Kidney tubule cell (primary cell): ENCODE data around the gene ACOX1.

Source experiments
- DNase-seq: peaks from one replicate; pipeline ENCODE4 v3.0.0-alpha.2; 2018; ENCODE audit warnings: low spot score

Gene ACOX1

DNA sequence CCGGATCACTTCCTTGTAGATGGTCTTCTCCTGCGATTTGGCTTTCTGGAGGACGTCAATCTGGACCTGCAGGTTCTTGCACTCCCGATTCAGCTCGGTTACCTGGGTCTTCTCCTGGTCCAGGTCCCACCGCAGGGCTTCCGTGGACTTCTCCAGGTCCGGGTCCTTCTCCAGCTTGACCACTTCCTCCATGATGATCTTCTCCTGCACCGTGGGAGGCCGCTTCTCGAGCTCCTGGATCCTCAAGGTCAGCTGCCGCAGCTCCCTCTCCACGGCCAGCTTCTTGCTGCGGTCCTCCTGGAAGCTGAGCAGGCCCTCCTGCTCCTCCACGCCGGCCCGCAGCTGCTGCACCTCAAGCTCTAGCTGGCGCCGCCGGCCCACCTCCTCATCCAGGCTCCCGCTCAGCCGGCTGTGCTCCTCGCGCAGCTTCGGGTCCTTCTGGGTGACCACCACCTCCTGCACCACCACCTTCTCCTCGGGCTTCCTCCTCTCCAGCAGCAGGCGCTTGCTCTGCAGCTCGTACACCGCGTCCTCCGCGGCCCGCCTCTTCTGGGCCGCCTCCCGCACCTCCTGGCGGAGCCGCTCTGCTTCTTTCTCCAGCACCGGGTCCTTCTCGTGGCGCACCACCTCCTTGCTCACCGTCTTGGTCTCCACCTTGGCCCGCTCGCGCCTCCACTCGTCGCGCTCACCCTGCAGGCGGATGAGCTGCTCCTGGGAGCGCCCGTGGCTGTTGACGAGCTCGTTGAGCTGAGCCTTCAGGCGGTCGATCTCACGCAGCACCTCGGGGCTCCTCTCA lies 29.9 kb upstream of the ACOX1 start:
- DNase-seq, result no peak

DNA sequence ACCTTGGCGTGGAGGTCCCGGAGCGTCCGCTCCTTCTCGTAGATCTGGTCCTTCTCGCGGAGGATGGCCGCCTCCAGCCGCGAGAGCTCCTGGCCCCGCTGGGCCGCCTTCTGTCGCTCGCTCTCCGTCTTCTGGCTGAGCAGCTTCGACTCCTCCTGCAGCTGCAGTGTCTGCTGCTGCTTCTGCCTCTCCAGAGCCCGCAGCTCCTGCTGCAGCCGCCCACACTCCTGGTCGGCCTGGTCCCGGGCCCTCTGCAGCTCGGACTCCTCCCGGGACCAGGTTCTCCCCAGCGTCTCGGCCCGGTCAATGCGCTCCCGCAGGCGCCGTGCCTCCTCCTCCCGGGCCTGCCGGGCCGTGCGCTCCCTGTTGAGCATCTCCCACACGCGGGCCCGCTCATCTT lies 29.2 kb upstream of the ACOX1 start:
- no peak for DNase-seq

DNA sequence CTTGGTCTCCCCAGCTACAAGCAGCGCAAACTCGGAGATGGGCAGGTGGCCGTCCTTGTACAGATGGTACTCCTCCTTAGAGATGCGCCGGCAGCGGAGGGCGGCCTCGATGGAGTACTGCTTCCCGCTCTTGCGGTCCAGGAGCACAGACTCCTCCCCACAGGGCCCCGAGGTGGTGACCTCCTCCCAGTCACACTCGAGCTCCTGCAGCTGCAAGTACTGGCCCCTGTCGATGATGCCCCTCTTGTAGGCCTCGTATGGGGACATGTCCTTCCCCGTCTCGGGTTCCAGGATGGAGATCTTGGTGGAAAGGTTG lies 28.8 kb upstream of the ACOX1 start:
- DNase-seq, result no peak

DNA sequence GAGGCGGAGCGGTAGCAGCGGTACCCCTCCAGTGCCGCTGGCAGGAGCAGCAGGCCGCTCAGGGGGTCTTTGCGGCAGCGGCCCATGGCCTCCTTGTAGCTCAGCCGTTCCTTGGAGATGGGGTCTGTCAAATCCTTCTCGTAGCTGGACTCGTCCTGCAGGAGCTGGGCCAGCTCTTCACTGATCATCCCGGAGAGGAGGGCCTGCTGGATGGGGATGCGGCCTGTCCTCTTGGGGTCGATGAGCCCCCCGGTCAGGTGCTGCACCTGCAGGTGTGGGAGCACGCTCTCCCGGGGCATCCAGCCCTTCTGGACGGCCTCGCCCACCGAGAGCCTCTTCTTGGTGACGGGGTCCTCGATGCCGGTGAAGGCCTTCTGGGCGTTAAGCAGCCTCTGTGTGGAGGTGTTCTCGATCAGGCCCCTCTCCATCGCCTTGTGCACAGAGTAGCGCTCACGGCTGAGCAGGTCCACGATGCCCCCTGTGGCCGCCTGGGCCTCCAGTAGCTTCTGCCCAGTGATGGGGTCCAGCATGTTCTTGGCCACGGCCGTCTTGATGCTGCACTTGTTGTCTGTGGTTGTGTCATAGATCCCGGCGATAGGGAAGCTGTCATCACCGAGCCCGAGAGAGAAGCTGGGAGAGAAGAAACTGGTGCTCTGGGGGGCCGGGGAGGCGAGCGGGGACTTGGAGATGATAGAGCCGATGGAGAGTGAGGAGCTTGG lies 28.3 kb upstream of the ACOX1 start:
- no peak for DNase-seq

DNA sequence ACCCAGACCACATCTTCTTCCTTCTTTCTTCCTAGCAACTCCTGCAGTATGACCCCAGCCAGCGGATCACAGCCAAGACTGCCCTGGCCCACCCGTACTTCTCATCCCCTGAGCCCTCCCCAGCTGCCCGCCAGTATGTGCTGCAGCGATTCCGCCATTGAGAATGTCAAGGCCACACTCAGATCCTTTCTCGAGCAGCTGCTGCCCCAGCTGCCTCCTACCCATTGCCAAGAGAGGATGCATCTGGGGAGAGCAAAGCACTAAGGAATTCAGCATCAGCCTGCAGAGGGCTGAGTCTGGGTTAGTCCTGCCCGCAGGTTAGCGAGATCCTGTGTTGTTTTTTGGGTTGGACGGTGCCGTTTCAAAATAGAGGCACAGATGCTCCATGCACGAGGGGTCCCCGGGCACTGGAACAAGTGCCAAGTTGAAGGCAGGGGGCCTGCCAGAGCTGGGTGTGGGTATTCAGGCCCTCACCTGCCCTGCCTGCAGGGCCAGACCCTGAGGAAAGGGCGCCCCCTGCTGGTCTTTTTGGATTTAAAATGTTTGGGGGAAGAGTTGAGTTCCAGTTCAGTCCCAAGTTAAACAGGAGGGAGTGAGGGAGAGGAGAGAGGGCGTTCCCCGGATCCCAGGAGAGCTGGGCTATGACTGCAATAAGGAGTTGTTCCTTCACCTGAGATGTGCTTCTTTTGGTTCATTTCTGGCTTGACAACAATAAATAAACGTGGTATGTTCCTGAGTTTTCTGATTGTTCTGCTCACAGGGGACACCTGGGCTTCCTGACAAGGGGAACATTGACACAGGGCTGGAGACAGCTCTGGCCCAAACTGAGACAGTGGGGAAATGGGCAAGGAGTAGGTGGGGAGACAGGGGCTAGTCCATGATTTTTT lies 26.5 kb upstream of the ACOX1 start:
- peak; percentile 73 for DNase-seq

DNA sequence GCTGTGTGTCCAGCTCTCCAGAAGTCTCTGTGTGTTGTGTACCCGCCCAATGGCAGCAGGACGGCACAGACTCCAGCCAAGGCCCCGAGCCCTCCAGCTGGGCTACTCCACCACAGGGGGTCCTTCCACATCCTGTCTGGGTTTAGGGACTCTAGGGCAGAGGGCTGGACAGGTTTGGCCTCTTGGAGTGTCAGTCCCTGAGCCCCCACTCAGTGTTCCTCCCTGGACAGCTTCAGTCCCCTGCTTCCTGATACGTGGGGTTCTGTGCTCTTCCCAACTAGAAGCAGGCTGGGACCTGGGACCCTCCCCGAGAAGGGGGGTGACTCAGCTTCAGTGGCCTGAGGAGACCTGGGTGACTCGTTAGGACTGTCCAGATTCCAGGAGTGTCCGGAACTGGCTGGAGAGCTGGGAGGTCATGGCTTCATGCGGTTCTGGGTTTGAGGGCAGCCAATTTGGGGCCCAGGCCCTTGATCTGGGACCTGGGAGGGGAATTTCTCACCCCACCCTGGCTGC lies 25.8 kb upstream of the ACOX1 start:
- DNase-seq, result peak; percentile 50

DNA sequence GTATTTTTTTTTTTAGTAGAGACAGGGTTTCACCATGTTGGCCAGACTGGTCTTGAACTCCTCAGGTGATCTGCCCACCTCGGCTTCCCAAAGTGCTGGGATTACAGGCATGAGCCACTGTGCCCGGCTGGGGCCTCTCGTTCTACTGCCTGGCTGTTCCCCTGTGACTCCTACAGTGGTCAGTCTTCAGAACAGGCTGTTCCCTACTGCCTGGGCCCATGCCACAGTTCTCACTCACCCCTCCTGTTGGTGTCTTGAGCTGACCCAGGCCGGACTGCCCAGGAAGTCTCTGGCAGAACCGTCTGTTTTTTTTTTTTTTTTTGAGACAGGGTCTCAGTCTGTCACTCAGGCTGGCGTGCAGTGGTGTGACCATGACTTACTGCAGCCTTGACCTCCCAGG lies 24.9 kb upstream of the ACOX1 start:
- no peak for DNase-seq

DNA sequence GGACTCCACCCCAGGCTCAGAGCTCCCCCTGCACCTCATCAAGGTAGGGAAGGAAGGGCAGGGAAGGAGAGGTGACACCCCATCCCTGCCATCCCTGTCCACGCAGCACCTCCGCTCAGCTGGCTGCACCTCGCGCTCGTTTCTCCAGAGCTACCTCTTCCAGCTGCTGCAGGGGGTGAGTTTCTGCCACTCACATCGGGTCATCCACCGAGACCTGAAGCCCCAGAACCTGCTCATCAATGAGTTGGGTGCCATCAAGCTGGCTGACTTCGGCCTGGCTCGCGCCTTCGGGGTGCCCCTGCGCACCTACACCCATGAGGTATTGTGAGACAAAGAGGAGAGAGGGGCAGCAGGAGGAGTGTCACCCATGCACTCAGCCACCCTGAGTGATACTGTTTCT lies 23.1 kb upstream of the ACOX1 start:
- no peak for DNase-seq

DNA sequence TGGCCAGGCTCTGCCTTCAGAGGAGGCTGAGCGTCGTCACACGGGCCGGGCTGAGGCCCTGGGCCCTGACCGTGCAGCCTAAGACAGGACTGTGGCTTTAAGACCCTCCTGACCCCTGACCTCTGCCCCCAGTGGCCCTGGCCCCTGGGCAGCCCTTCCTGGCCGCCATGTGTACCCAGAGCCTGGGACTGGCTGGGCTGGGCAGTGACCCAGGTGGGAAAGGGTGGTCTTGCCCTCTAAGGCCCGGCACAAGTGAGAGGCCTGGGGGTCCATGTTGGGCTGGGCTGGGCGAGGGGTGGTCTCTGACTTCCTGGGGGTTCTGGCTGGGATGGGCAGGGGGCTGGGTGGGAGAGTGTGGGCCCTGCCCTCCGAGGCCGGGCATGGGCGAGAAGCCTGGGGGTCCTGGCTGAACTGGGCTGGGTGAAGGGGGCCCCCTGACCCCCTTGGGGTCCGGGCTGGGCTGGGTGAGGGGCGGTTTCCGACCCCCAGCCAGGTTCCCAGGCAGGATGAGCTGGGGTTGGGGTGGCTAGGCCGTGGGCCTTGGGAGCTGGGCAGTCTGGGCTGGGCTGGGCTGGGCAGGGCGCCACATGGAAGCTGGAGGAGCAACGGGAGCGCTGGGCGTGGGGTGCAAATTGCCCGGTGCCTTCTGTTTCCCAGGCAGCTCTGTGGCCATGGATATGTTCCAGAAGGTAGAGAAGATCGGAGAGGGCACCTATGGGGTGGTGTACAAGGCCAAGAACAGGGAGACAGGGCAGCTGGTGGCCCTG lies 22.0 kb upstream of the ACOX1 start, which contains the start of gene CDK3:
Gene CDK3 (plus strand): TSS at position 101 of the 767 bp plus-strand sequence. CDS start 571 bp downstream, at position 672.
- no peak for DNase-seq

DNA sequence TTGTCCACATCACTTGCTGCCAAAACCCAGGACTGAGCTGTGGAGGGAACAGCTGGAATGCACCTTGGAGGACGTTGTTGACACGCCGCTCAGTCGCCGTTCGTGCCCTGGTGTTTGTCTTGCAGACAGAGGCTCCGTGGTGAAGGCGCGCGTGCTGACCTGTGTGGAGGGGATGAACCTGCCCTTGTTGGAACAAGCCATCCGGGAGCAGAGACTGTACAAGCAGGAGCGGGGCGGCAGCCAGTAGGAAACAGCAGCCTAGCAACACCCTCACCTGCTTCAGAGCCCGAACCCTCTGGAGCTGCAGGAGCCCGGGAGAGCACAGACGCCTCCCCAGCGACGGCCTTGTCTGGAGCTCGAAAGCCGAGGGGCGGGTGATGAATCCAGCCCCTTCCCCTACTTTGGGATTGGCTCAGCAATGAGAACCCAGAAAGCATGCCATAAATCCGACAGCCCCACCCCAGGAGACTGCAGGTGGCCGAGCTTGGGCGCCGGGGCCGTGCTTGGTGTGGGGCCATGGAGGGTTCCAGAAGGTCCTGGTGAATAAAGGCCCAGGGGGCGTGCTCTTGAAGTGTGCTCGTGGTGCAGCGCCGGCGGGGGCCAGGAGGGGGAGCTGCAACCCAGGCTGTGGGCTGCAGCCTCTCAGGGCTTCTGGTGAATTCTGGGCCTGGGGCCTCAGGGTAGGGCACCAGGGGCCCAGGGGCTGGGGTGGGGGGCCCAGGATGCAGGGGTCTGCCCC lies 21.2 kb upstream of the ACOX1 start:
- peak; percentile 48 for DNase-seq

DNA sequence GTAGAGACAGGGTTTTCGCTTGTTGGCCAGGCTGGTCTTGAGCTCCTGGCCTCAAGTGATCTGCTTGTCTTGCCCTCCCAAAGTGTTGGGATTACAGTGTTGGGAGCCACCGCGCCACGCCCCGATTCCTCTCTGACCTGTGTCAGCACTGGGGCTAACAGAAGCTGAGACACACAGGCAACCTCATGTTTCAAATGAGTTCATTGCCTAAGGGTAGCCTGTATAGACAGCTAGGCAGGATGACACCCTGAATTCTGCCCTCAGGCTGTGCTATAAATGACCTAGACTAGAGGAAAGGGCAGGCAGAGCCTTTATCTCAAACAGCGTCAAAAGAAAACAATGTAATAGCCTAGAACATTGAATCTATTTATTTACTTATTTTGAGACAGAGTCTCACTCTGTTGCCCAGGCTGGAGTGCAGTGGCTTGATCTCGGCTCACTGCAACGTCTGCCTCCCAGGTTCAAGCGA lies 19.4 kb upstream of the ACOX1 start:
- no peak for DNase-seq

DNA sequence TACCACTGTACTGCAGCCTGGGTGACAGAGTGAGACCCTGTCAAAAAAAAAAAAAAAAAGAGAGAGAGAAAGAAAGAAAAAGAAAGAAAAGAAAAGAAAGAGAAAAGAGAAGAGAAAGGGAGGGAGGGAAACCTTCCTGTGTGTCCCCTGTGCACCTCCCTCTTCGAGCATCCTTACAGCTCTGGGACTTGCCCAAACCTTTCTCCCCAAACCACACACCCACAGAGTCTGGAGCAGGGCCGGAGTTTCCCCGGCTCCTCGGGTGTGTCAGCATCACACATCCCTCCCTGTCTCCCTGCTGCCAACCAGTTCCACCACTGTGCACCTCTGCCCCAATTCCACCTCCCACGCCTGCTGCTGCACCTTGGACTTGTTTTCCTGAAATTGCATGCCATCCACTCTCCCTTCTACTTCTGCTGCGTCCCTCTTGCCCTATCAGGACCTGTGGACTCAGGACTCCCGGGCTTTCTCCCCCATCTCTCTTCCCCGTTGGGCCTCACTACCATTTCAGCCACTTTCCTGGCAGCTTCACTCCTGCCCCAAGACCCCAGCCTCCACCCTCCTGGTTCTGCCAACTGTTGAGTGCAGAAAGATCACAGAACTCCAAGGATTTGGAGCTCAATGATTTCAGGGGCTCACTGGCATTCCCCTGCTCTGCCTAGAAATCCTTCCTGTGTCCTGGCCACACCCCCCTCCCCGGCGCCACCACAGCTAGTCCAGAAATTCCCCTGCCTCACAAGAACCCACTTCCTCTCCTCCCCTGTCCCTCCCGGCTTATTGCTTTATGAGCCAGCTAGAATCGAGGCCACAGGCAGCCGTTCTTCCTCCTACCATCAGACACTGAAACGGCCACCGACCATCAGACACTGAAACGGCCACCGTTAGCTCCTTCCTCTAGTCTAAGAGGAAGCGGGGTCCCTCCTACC lies 18.0 kb upstream of the ACOX1 start:
- peak; percentile 79 for DNase-seq

DNA sequence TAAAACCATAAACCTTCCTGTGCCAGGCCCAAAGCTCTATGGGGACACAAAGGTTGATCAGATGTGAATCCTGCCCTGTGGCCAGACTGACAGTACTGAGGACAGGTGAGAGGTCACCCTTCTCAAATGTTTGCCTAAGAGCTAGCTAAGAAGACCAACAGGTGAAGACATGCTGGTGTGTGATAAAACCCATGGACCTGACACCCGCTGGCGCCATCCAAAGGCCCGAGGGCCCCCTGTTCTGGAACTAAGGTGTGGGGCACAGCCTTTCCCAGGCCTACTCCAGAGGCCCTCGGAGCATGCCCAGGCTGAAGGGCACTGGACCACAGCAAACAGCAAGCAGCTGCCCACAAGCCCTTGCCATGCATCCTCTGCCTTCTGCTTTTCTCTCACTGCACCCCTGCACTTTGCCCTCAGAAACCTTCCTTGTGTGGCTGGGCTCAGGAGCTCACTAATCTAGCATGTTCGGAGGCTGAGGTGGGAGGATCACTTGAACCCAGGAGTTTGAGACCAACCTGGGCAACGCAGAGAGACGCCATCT lies 16.5 kb upstream of the ACOX1 start:
- DNase-seq, result no peak

DNA sequence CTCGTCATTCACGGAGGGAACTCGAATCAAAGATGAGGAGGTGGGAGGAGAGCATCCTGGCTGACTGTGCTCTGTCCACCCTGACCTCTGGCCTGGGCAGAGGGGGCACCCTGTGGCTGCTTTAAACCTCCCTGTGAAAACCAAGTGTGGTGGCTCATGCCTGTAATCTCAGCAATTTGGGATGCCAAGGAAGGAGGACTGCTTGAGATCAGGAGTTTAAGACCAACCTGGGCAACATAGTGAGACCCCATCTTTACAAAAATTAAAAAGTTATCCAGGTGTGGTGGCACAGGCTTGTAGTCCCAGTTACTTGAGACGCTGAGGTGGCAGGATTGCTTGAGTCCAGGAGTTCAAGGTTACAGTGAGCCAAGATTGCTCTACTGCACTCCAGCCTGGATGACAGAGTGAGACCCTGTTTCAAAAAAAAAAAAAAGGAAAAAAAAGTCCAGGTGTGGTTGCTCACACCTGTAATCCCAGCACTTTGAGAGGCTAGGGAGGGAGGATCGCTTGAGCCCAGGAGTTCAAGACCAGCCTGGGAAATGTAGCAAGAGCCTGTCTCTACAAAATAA lies 15.9 kb upstream of the ACOX1 start:
- DNase-seq, result no peak

DNA sequence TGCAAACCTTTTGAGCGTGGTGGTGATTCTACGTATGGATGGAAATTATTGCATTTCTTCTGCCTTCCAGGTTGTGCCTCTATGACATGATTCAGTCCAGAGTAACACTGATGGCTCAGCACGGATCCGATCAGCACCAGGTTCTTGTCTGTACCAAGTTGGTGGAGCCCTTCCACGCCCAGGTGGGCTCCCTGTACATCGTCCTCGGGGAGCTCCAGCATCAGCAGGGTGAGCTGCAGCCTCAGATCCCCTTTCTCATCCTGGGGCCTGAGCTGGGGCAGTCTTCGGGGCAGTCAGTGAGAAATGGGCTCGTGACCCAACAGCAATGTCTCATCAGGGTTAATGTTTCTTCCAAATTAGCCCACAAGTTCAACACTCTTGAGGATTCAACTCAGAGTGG lies 12.4 kb upstream of the ACOX1 start:
- DNase-seq, result no peak

DNA sequence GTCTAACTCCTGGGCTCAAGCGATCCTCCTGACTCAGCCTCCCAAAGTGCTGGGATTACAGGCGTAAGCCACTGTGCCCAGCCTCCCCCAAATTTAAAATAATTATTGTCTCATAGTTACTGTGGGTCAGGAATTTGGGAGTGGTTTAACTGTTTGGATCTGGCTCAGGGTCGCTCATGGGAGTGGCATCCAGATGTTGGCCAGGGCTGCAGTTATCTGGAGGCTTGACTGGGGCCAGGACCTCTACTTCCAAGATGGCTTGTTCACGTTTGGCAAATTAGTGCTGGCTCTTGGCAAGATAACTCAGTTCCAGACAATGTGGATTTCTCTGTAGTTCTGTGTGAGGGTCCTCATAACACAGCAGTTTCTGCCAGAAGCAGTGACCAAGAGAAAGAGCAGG lies 8.1 kb upstream of the ACOX1 start:
- DNase-seq, result no peak

DNA sequence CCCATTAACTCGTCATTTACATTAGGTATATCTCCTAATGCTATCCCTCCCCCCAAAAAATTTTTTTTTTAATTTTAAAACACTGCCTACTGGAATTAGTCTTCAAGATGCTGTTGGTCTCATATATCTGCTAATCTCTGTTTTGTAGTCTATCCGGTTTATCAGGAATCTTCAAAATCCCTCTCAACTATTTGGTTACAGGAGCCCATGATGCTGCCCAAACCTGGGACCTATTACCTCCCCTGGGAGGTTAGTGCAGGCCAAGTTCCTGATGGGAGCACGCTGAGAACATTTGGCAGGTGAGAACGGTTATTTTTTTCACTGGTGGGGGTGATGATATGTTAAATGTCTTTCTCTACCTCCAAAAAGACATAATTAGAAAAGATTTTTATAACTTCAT lies 7.0 kb upstream of the ACOX1 start:
- no peak for DNase-seq

DNA sequence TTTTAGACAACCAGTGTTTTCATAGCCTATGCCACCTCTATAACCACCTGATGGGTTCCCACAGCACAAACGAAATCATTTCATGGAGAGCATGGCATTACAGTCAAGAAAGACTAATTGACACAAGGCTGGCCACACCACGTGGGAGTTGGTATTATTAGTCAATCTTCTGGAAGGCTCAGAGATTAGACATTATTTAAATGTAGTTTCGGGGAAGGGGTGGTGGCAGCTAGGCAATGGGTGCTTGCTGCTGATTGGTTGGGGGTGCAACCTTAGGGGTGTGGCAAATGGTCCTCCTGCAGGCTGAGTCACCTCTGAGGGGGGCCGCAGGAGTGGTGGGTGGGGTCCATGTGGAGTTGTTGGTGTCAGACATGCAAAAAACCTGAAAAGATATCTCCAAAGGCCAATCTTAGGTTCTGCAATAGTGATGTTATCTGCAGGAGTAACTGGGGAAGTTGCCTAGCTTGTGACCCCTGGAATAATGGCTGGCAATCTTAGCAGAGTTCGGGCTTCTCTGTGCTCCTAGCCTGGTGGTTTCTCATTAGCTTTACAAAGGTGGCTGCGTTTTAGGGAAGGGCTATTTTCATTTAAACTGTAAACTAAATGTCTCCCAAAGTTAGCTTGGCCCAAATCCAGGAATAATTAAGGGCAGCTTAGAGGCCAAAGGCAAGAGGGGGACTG lies 4.7 kb upstream of the ACOX1 start:
- DNase-seq, result peak; percentile 77
